ENCODE measurements around the gene PCDHGC3. TPM values are rescaled to one million over a fixed set of nuclear protein-coding genes. Genes with fewer than 3 reads are reported as not detected.
A peak's percentile ranks its signal among the peaks of the same experiment; 100 is the strongest.

PCDHGC3 gene
- total and polyA plus RNA-seq, 2 of the 4 experiments (the other 2 are of a cell fraction) = 21.1 to 72.1 TPM

DNA sequence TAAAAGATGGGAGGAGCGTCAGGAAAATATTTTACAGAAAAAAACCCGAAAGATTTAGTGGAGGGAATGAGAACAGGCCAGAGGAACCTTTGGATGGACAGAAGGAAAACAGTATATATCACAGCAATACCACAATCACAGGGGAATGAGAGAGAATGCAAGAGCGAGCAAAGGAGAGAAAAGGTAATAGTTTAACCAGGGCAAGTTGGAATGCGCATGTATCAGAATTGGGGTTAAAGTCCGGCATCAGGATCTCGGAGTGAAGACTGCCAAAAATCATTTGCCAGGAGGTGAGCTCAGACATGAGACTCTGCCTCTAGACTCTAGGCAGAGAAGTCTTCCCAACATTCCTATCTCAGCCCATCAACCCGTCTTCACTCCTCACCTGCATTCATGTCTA, 49.9 kb downstream of the PCDHGC3 start:
- ChIA-PET CTCF (interaction anchor here (1.2 to 3.8 kb wide), 6 partner anchors 12 to 113 kb away, joined by 3 to 24 read pairs (median 18); partner anchors contain the start of genes PCDHGA10 and PCDHGA11), POLR2A (ENCODE audit: unreplicated experiment) (no interaction called here)
- H3K4me1 ChIP-seq (ENCODE audit: control insufficient read depth, insufficient read depth, low read length) = peaks cover 36% of the 10 kb centered on the region
- H3K14ac ChIP-seq (replicated peaks; ENCODE audit: low read depth, low read length) = peak overlapping the region; percentile 53; the same call in 1 of the 2 replicates
- H3K27ac ChIP-seq (ENCODE audit: insufficient read depth, low read length) = peak overlapping the region; percentile 83; the same call in 1 of the 2 replicates
- no peak overlapping the region; the same call in 2 of the 3 replicates for H2BK15ac ChIP-seq (ENCODE audit: low read depth, low read length)
- intact Hi-C loops (cut with micrococcal nuclease) = loop anchor here (2.0 kb wide), 1 partner anchor 95 kb away; the partner anchor contains the start of gene PCDHGA12
- dilution Hi-C loops (cut with HindIII; ENCODE audit: low sequenced_read_pairs, unreplicated experiment) = no loop called here
- peak overlapping the region in 1 of 2 experiments; percentile 69; a peak in 1 of 4 replicates for H4K8ac ChIP-seq (ENCODE audit: low read depth in 2 of 2, low read length in 2 of 2)
- H3K23ac ChIP-seq (ENCODE audit: low read depth, low read length) = peak overlapping the region; percentile 54; the same call in 1 of the 2 replicates
- H3K9ac ChIP-seq (ENCODE audit: low read depth, low read length) = peak overlapping the region; percentile 35
- in situ Hi-C loops (cut with MboI; ENCODE audit: low sequenced_read_pairs) = no loop called here
- H2AK9ac ChIP-seq (replicated peaks; ENCODE audit: low read depth, low read length, poor library complexity) = no peak overlapping the region
- no peaks in the 10 kb centered on the region for H3K9me3 ChIP-seq (ENCODE audit: control insufficient read depth, insufficient read depth, low read length)
- peak overlapping the region; percentile 53 for H3K18ac ChIP-seq (ENCODE audit: low read depth, low read length)
- H3K4me2 ChIP-seq (ENCODE audit: low read depth, low read length) = peak overlapping the region; percentile 58
- peak overlapping the region; percentile 39 for H3K4ac ChIP-seq (ENCODE audit: low read depth, low read length)
- peaks cover 9% of the 10 kb centered on the region for H3K9me1 ChIP-seq (ENCODE audit: insufficient read depth, low read length)
- peak overlapping the region; percentile 54 for H4K5ac ChIP-seq (ENCODE audit: low read depth, low read length)
- H3K36me3 ChIP-seq (ENCODE audit: control insufficient read depth, insufficient read depth, low read length) = no peaks in the 10 kb centered on the region; the same call in none of the 2 replicates
- peak overlapping the region; percentile 61 for H2BK5ac ChIP-seq (ENCODE audit: low read depth, low read length, poor library complexity, severe bottlenecking)
- 0 out of 2 replicates have a peak overlapping the region, but pooled peaks have one; percentile 25 for H3K56ac ChIP-seq (ENCODE audit: extremely low read depth, insufficient read depth, low read length)
- H3K79me1 ChIP-seq (ENCODE audit: low read depth in 1 of 2, low read length in 2 of 2) = peaks cover 0 to 27% of the 10 kb centered on the region in 2 experiments; a peak in 2 of 4 replicates
- peak overlapping the region; percentile 70 for H2BK120ac ChIP-seq (ENCODE audit: low read depth, low read length)
- H4K20me1 ChIP-seq (ENCODE audit: insufficient read depth, low read length) = no peaks in the 10 kb centered on the region
- DNase-seq (no peak), ATAC-seq (ENCODE audit: low read depth) (no peak)
- 80% methylated on average over 3 of the region's 7 CpGs; no CpG with 5 or more reads in 1 of the 2 experiments for WGBS, 2 experiments (ENCODE audit: extremely low coverage in 2 of 2, insufficient read length in 1 of 2)
- peak overlapping the region; percentile 54; the same call in 1 of the 2 replicates for H4K91ac ChIP-seq (ENCODE audit: insufficient read depth, low read depth, low read length)
- H3K27me3 ChIP-seq (ENCODE audit: control insufficient read depth, insufficient read depth, low read length) = no peaks in the 10 kb centered on the region
- H2BK20ac ChIP-seq (ENCODE audit: low read depth, low read length) = peak overlapping the region; percentile 66
- H2AK5ac ChIP-seq (ENCODE audit: low read depth, low read length) = peak overlapping the region; percentile 26; the same call in 1 of the 2 replicates
- no peak overlapping the region for H3K4me3 ChIP-seq (ENCODE audit: insufficient read depth, low read depth, low read length)
- TF ChIP-seq POLR2A (IDR thresholded peaks at IDR 0.05; ENCODE audit: low read depth, low read length) (no peak), MAZ (IDR thresholded peaks at IDR 0.05; ENCODE audit: borderline replicate concordance, low read depth, low read length) (no peak), CEBPB (IDR thresholded peaks at IDR 0.05; ENCODE audit: low read depth, low read length) (no peak), MXI1 (IDR thresholded peaks at IDR 0.05; ENCODE audit: borderline replicate concordance, low read depth, low read length) (no peak), CHD1 (IDR thresholded peaks at IDR 0.05; ENCODE audit: low read depth, low read length) (no peak), RFX5 (IDR thresholded peaks at IDR 0.05; ENCODE audit: low read depth, low read length) (no peak), ELK1 (IDR thresholded peaks at IDR 0.05; ENCODE audit: borderline replicate concordance, low read depth, low read length) (no peak), BHLHE40 (IDR thresholded peaks at IDR 0.05; ENCODE audit: low read depth, low read length) (no peak), FOS (IDR thresholded peaks at IDR 0.05; ENCODE audit: low read depth, low read length) (no peak), NFE2L2 (IDR thresholded peaks at IDR 0.05; ENCODE audit: low read depth, low read length) (no peak), RCOR1 (IDR thresholded peaks at IDR 0.05; ENCODE audit: insufficient replicate concordance, low read length) (no peak), RAD21 (IDR thresholded peaks at IDR 0.05; ENCODE audit: low read length) (no peak), MAFK (IDR thresholded peaks at IDR 0.05; ENCODE audit: low read depth, low read length) (no peak), SMC3 (IDR thresholded peaks at IDR 0.05; ENCODE audit: low read depth, low read length) (no peak)
- TF ChIP-seq, protein P1, sequence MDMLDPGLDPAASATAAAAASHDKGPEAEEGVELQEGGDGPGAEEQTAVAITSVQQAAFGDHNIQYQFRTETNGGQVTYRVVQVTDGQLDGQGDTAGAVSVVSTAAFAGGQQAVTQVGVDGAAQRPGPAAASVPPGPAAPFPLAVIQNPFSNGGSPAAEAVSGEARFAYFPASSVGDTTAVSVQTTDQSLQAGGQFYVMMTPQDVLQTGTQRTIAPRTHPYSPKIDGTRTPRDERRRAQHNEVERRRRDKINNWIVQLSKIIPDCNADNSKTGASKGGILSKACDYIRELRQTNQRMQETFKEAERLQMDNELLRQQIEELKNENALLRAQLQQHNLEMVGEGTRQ (IDR thresholded peaks at IDR 0.05; ENCODE audit: low read depth, low read length) = no peak
- TF ChIP-seq, protein P2, sequence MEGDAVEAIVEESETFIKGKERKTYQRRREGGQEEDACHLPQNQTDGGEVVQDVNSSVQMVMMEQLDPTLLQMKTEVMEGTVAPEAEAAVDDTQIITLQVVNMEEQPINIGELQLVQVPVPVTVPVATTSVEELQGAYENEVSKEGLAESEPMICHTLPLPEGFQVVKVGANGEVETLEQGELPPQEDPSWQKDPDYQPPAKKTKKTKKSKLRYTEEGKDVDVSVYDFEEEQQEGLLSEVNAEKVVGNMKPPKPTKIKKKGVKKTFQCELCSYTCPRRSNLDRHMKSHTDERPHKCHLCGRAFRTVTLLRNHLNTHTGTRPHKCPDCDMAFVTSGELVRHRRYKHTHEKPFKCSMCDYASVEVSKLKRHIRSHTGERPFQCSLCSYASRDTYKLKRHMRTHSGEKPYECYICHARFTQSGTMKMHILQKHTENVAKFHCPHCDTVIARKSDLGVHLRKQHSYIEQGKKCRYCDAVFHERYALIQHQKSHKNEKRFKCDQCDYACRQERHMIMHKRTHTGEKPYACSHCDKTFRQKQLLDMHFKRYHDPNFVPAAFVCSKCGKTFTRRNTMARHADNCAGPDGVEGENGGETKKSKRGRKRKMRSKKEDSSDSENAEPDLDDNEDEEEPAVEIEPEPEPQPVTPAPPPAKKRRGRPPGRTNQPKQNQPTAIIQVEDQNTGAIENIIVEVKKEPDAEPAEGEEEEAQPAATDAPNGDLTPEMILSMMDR (conservative IDR thresholded peaks at IDR 0.05; ENCODE audit: low read depth, low read length) = no peak
- no peak overlapping the region for H2AFZ ChIP-seq (replicated peaks; ENCODE audit: low read length, poor library complexity)
- BruUV-seq (replicated peaks) = no TSS peak

Data from IMR-90 (cell line).